SK-N-SH (cell line): ENCODE measurements around the gene MYPOP. TPM values are rescaled to one million over a fixed set of nuclear protein-coding genes. Genes with fewer than 3 reads are reported as not detected.
A peak's percentile ranks its signal among the peaks of the same experiment; 100 is the strongest.

Experiments used
- CTCF ChIA-PET: fragments of 300-600, 350-600 bp; formaldehyde crosslinking; extraction: SDS; loops from one replicate; lab custom pipeline; 2021; lab: Yijun Ruan, JAX
- POLR2A ChIA-PET: fragments of 350-600 bp; sonication (Branson Sonifier 250); formaldehyde crosslinking; extraction: SDS; loops from one replicate; lab custom pipeline; 2020; ENCODE audit warnings: antibody characterized with exemption, inconsistent platforms; lab: Yijun Ruan, JAX
- DNase-seq: peaks from one replicate; pipeline ENCODE4 v3.0.0; 2012
- H2AFZ ChIP-seq: fragments of 200-600 bp; sonication (generic); 2 replicates; pipeline ENCODE4 v1.8.1; 2016; ENCODE audit warnings: antibody characterized with exemption, mild to moderate bottlenecking, low read depth
- H3F3A ChIP-seq: fragments of 200-600 bp; sonication (generic); replicated peaks from 2 replicates; pipeline ENCODE3; 2016; ENCODE audit warnings: antibody characterized with exemption, mild to moderate bottlenecking; ENCODE audit not compliant: insufficient read depth
- H3K27ac ChIP-seq, 2 experiments: fragments of 200-500 bp in 1 of 2; fragments of 200-600 bp in 1 of 2; sonication (Bioruptor generic) in 1 of 2; sonication (generic), shearing (Covaris generic) in 1 of 2; 2 replicates each; pipeline versions ENCODE4 v1.5.1 to v1.6.1; 2014 to 2016; ENCODE audit warnings: low read depth in 2 of 2, inconsistent platforms in 1 of 2, low read length in 1 of 2, mild to moderate bottlenecking in 1 of 2, mixed read lengths in 1 of 2
- H3K27me3 ChIP-seq: fragments of 200-600 bp; sonication (generic), shearing (Covaris generic); 2 replicates; pipeline ENCODE4 v1.6.1; 2016; ENCODE audit warnings: mixed run types; ENCODE audit not compliant: insufficient read depth
- H3K36me3 ChIP-seq, 2 experiments: fragments of 200-500 bp in 1 of 2; fragments of 200-600 bp in 1 of 2; sonication (Bioruptor generic) in 1 of 2; sonication (generic) in 1 of 2; replicated peaks in 1 of 2; 2 replicates each; pipeline versions ENCODE3 to v1.5.1; 2014 to 2016; ENCODE audit warnings: low read length in 1 of 2, mild to moderate bottlenecking in 1 of 2; ENCODE audit not compliant: insufficient read depth in 2 of 2, control insufficient read depth in 1 of 2
- H3K4me1 ChIP-seq, 2 experiments: fragments of 200-500 bp in 1 of 2; fragments of 200-600 bp in 1 of 2; sonication (Bioruptor generic) in 1 of 2; sonication (generic), shearing (Covaris generic) in 1 of 2; 2 replicates each; pipeline versions ENCODE4 v1.5.1 to v1.6.1; 2014 to 2016; ENCODE audit warnings: low read depth in 1 of 2, low read length in 1 of 2, mixed run types in 1 of 2; ENCODE audit not compliant: insufficient read depth in 2 of 2, control insufficient read depth in 1 of 2
- H3K4me2 ChIP-seq: fragments of 200-600 bp; sonication (generic), shearing (Covaris generic); 2 replicates; pipeline ENCODE4 v1.6.1; 2017; ENCODE audit warnings: mixed run types
- H3K4me3 ChIP-seq, 2 experiments: fragments of 200-500 bp in 1 of 2; fragments of 200-600 bp in 1 of 2; sonication (Bioruptor generic) in 1 of 2; sonication (generic), shearing (Covaris generic) in 1 of 2; 2 replicates each; pipeline versions ENCODE4 v1.5.1 to v1.8.1; 2014 to 2016; ENCODE audit warnings: low read depth in 2 of 2, inconsistent platforms in 1 of 2, low read length in 1 of 2, mild to moderate bottlenecking in 1 of 2, mixed read lengths in 1 of 2, moderate library complexity in 1 of 2
- H3K79me2 ChIP-seq: fragments of 200-600 bp; sonication (generic); 2 replicates; pipeline ENCODE4 v1.8.1; 2017; ENCODE audit warnings: mild to moderate bottlenecking; ENCODE audit not compliant: insufficient read depth
- H3K9ac ChIP-seq: fragments of 200-600 bp; sonication (generic); 2 replicates; pipeline ENCODE4 v1.6.1; 2017; ENCODE audit warnings: mixed run types
- H3K9me2 ChIP-seq: fragments of 200-600 bp; sonication (generic); 2 replicates; pipeline ENCODE4 v1.6.1; 2017; ENCODE audit warnings: mixed run types
- H3K9me3 ChIP-seq: fragments of 200-600 bp; sonication (generic); 2 replicates; pipeline ENCODE4 v1.6.1; 2017; ENCODE audit warnings: mixed run types, mild to moderate bottlenecking, moderate library complexity
- H4K20me1 ChIP-seq: fragments of 200-600 bp; sonication (generic); 2 replicates; pipeline ENCODE4 v1.6.1; 2017; ENCODE audit warnings: mild to moderate bottlenecking, mixed run types; ENCODE audit not compliant: insufficient read depth
- CTCF ChIP-seq: fragments of 200-600 bp; sonication (generic); IDR thresholded peaks from 2 replicates; pipeline ENCODE4 v1.6.1; 2017; ENCODE audit warnings: antibody characterized with exemption, mild to moderate bottlenecking, moderate library complexity
- EP300 ChIP-seq, 2 experiments: IDR thresholded peaks; 2 replicates each; pipeline versions ENCODE4 v1.4.0 to v1.6.1; 2012; ENCODE audit warnings: borderline replicate concordance in 1 of 2, low read depth in 1 of 2, low read length in 1 of 2
- IRF3 ChIP-seq: fragments of 150-350 bp; IDR thresholded peaks from 2 replicates; pipeline ENCODE4 v1.6.1; 2016; ENCODE audit warnings: mild to moderate bottlenecking, low read depth, low read length
- MXI1 ChIP-seq: IDR thresholded peaks from 2 replicates; pipeline ENCODE4 v1.6.1; 2012; ENCODE audit warnings: mild to moderate bottlenecking, low read depth, low read length, improper control_type of control experiment
- NFIC ChIP-seq: IDR thresholded peaks from 2 replicates; pipeline ENCODE4 v1.4.0; 2012; ENCODE audit warnings: borderline replicate concordance
- TAF1 ChIP-seq: IDR thresholded peaks from 2 replicates; pipeline ENCODE4 v1.6.1; 2012; ENCODE audit warnings: low read depth, mild to moderate bottlenecking, low read length, moderate library complexity, borderline replicate concordance
- ZBTB33 ChIP-seq: IDR thresholded peaks from 2 replicates; pipeline ENCODE4 v1.4.0; 2012; ENCODE audit warnings: low read depth, borderline replicate concordance
- WGBS: methylation state at CpG from one replicate; pipeline ENCODE4 v1.1.6; 2017; ENCODE audit warnings: low lambda C conversion rate; 5-methylcytosine and 5-hydroxymethylcytosine counted together
- polyA plus RNA-seq, 3 experiments: library from polyadenylated mRNA; depleted of rRNA; stranded (reverse); fragments of >200 nt; gene quantifications; 2 replicates each; pipeline ENCODE4 v1.2.3, GENCODE V29; 2012
- TF ChIP-seq, protein P1 (sequence below): IDR thresholded peaks from 2 replicates; pipeline ENCODE4 v1.4.0; 2012; ENCODE audit warnings: low read depth

MYPOP gene
- polyA plus RNA-seq, 1 of the 3 experiments (the other 2 are of a cell fraction), result 5.1 TPM

- TF ChIP-seq IRF3 (peak; percentile 88), MXI1 (peak; percentile 77; the same call in 1 of the 2 replicates)
- TF ChIP-seq, all 33 proteins: peak for 15
These were observed 25.3 kb upstream of the MYPOP start (continued) for GRCh38 chr19:45927565-45928261.

DNA sequence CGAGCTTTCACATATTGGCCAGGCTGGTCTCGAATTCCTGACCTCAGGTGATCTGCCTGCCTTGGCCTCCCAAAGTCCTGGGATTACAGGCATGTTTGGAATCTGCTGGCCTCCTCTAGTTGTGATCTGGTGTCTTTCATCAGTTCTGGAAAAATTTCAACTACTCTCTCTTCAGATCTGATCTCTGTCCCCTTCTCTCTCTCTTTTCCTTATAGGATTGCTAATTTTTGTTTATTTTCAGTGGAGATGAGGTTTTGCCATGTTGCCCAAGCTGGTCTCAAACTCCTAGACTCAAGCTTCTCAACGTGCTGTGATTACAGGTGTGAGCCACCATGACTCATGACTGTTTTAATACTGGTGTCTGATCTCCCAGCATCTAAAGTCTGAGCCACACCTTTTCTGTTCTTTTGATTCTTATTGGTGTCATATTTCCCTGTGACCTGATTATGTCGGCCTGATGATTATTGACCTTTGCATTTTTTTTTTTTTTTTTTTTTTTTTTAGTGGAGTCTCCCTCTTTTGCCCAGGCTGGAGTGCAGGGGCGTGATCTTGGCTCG, 22.6 kb upstream of the MYPOP start:
- no peak for TF ChIP-seq EP300 (IDR thresholded peaks at IDR 0.05; ENCODE audit: borderline replicate concordance in 1 of 2, low read depth in 1 of 2, low read length in 1 of 2)
- TF ChIP-seq ZBTB33, result no peak
- no peak for TF ChIP-seq TAF1
- TF ChIP-seq NFIC, result no peak
- Histone ChIP-seq H3F3A (no peaks in the 10 kb centered on the region), H3K4me2 (no peak overlapping the region), H2AFZ (no peak overlapping the region), H3K4me1 (peaks cover 0 to 5% of the 10 kb centered on the region in 2 experiments; a peak in 1 of 4 replicates), H3K9me3 (no peaks in the 10 kb centered on the region), H3K36me3 (no peaks in the 10 kb centered on the region), H3K9ac (no peak overlapping the region), H3K27me3 (no peaks in the 10 kb centered on the region), H3K27ac (no peak overlapping the region), H4K20me1 (no peaks in the 10 kb centered on the region), H3K79me2 (no peaks in the 10 kb centered on the region), H3K4me3 (no peak overlapping the region), H3K9me2 (no peaks in the 10 kb centered on the region)
- WGBS, result 56% methylated on average over 6 of the region's 6 CpGs
- ChIA-PET POLR2A (no interaction called here), CTCF (interaction anchor here (1.2 kb wide), 1 partner anchor 22 kb away, joined by 3 read pairs; the partner anchor contains the start of gene MYPOP)
- no peak for DNase-seq

DNA sequence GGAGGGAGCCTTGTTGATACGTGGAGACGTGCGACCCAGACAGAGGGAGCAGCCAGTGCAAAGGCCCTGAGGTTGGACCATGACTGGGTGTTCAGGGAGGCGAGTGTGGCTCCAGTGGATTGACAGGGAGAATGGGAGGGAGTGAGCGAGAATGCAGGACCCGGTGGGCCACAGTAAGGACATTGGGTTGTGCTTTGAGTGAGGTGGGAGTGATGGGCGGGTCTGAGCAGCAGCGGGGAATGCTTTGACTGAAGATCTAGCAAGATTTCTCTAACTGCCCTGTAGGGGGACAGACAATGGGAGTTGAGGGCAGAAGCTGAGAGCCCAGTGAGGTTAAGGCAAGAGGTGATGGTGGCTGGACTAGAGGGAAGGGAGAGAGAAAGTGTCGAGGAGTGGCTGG, 19.9 kb upstream of the MYPOP start:
- peaks cover 4% of the 10 kb centered on the region for H3F3A ChIP-seq
- 79% methylated on average over 9 of the region's 9 CpGs for WGBS
- H3K9me3 ChIP-seq, result no peaks in the 10 kb centered on the region
- H2AFZ ChIP-seq, result no peak overlapping the region
- CTCF ChIA-PET, result interaction anchor here (0.6 kb wide), 1 partner anchor 9 kb away, joined by 4 read pairs; no protein-coding TSS in a partner anchor
- peak; percentile 14; the same call in 1 of the 2 replicates for TF ChIP-seq CTCF
- TF ChIP-seq, protein P1, sequence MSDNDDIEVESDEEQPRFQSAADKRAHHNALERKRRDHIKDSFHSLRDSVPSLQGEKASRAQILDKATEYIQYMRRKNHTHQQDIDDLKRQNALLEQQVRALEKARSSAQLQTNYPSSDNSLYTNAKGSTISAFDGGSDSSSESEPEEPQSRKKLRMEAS, result no peak
- no peak for DNase-seq
- H3K9me2 ChIP-seq, result no peaks in the 10 kb centered on the region
- no peak overlapping the region for H3K4me2 ChIP-seq
- no peaks in the 10 kb centered on the region for H4K20me1 ChIP-seq
- H3K9ac ChIP-seq, result no peak overlapping the region
- H3K27me3 ChIP-seq, result peaks cover 5% of the 10 kb centered on the region; the same call in 1 of the 2 replicates
- POLR2A ChIA-PET, result no interaction called here
- no peak overlapping the region for H3K4me3 ChIP-seq
- H3K27ac ChIP-seq, result no peak overlapping the region
- no peaks in the 10 kb centered on the region for H3K4me1 ChIP-seq
- H3K36me3 ChIP-seq, result no peaks in the 10 kb centered on the region
- no peaks in the 10 kb centered on the region for H3K79me2 ChIP-seq
